PC-9 (cell line): Measurements from ENCODE around the gene SYPL2. TPM values are rescaled to one million over a fixed set of nuclear protein-coding genes. Genes with fewer than 3 reads are reported as not detected.

ENCODE experiments used
- BruUV-seq: library from RNA; stranded (reverse); fragments of 400-500 nt; replicated peaks from 2 replicates; lab custom pipeline; 2021; lab: Mats Ljungman, UMichigan
- CTCF ChIA-PET: fragments of 300-600 bp; sonication (Branson Sonifier 250); formaldehyde crosslinking; loops from one replicate; lab custom pipeline; 2022; ENCODE audit warnings: antibody characterized with exemption; lab: Charles Lee
- POLR2A ChIA-PET: fragments of 300-600 bp; sonication (Branson Sonifier 250); formaldehyde crosslinking; loops from one replicate; lab custom pipeline; 2022; ENCODE audit warnings: antibody characterized with exemption; ENCODE audit not compliant: unreplicated experiment; lab: Charles Lee
- DNase-seq, 2 experiments: peaks; one replicate each; pipeline versions ENCODE4 v3.0.0 to v3.0.0-alpha.2; 2015 to 2022; ENCODE audit warnings: mixed read lengths in 1 of 2
- H2AFZ ChIP-seq: fragments of 200-600 bp; sonication (generic); 2 replicates; pipeline ENCODE4 v1.8.1; 2017; ENCODE audit warnings: antibody characterized with exemption
- H3F3A ChIP-seq: fragments of 200-600 bp; sonication (generic); 2 replicates; pipeline ENCODE4 v1.8.1; 2017; ENCODE audit warnings: antibody characterized with exemption, mild to moderate bottlenecking, low read depth; ENCODE audit not compliant: insufficient read depth
- H3K27ac ChIP-seq: fragments of 200-600 bp; sonication (generic); 2 replicates; pipeline ENCODE4 v1.6.1; 2016; ENCODE audit warnings: mixed run types
- H3K27me3 ChIP-seq: fragments of 200-600 bp; sonication (generic); 2 replicates; pipeline ENCODE4 v1.6.1; 2016; ENCODE audit warnings: low read depth, mixed run types; ENCODE audit not compliant: insufficient read depth
- H3K36me3 ChIP-seq: fragments of 200-600 bp; sonication (generic); 2 replicates; pipeline ENCODE4 v1.6.1; 2016; ENCODE audit warnings: low read depth, mixed run types
- H3K4me1 ChIP-seq: fragments of 200-600 bp; sonication (generic); replicated peaks from 2 replicates; pipeline ENCODE4 v1.6.1; 2016; ENCODE audit warnings: mixed run types; ENCODE audit not compliant: insufficient read depth
- H3K4me2 ChIP-seq: fragments of 200-600 bp; sonication (generic); 2 replicates; pipeline ENCODE4 v1.6.1; 2017; ENCODE audit warnings: mixed run types
- H3K4me3 ChIP-seq: fragments of 200-600 bp; sonication (generic); 2 replicates; pipeline ENCODE4 v1.6.1; 2016; ENCODE audit warnings: mixed run types
- H3K79me2 ChIP-seq: fragments of 200-600 bp; sonication (generic); 2 replicates; pipeline ENCODE4 v1.6.1; 2017; ENCODE audit warnings: low read depth, mixed run types
- H3K9me2 ChIP-seq: fragments of 200-600 bp; sonication (generic); 2 replicates; pipeline ENCODE4 v1.8.1; 2017; ENCODE audit warnings: mild to moderate bottlenecking; ENCODE audit not compliant: insufficient read depth
- H3K9me3 ChIP-seq: fragments of 200-600 bp; sonication (generic); 2 replicates; pipeline ENCODE4 v1.8.1; 2016; ENCODE audit warnings: low read depth; ENCODE audit not compliant: insufficient read depth
- H4K20me1 ChIP-seq: fragments of 200-600 bp; sonication (generic); 2 replicates; pipeline ENCODE4 v1.8.1; 2017; ENCODE audit not compliant: insufficient read depth
- CTCF ChIP-seq: fragments of 200-600 bp; sonication (generic); conservative IDR thresholded peaks from 2 replicates; pipeline ENCODE4 v1.6.1; 2017; ENCODE audit warnings: mixed run types, antibody characterized with exemption, mild to moderate bottlenecking, moderate library complexity
- EZH2 ChIP-seq: fragments of 200-600 bp; sonication (generic); IDR thresholded peaks from 2 replicates; pipeline ENCODE4 v1.8.0; 2017; ENCODE audit warnings: antibody characterized with exemption, low read depth
- intact Hi-C: fragments of 100-400 bp; cut with micrococcal nuclease; formaldehyde crosslinking; loops from one replicate; pipeline ENCODE4 v1.10.0; 2022; ENCODE audit not compliant: unreplicated experiment
- total RNA-seq: library from RNA; stranded (reverse); gene quantifications from 2 replicates; pipeline ENCODE4 v1.2.3, GENCODE V29; 2021

SYPL2 gene
- total RNA-seq, 1 experiment from 2014 or later: 0.09 TPM

- Histone ChIP-seq H3K4me3 (no peak overlapping the region), H3K27ac (no peak overlapping the region), H3K9me3 (no peaks in the 10 kb centered on the region), H2AFZ (no peak overlapping the region), H3K4me2 (no peak overlapping the region), H3K27me3 (no peaks in the 10 kb centered on the region), H3K79me2 (peaks cover 14% of the 10 kb centered on the region), H3F3A (no peaks in the 10 kb centered on the region; the same call in 1 of the 2 replicates), H3K9me2 (no peaks in the 10 kb centered on the region), H3K4me1 (peaks cover 6% of the 10 kb centered on the region; the same call in 1 of the 2 replicates), H4K20me1 (no peaks in the 10 kb centered on the region), H3K36me3 (no peaks in the 10 kb centered on the region)
- BruUV-seq: no TSS peak
- DNase-seq: no peak
- CTCF ChIA-PET: no interaction called here
- POLR2A ChIA-PET: no interaction called here
- TF ChIP-seq EZH2: no peak
- TF ChIP-seq CTCF: no peak
- intact Hi-C loops: no loop called here
These were observed 34.0 kb upstream of the SYPL2 start for GRCh38 chr1:109432336-109432735.

- ChIA-PET POLR2A (no interaction called here), CTCF (no interaction called here)
- no TSS peak for BruUV-seq
- Histone ChIP-seq H2AFZ (no peak overlapping the region), H3K4me1 (peaks cover under 1% of the 10 kb centered on the region; the same call in 1 of the 2 replicates), H3K27ac (no peak overlapping the region), H3K4me2 (no peak overlapping the region), H3K36me3 (no peaks in the 10 kb centered on the region), H3K9me2 (no peaks in the 10 kb centered on the region), H3F3A (no peaks in the 10 kb centered on the region), H3K4me3 (no peak overlapping the region), H4K20me1 (no peaks in the 10 kb centered on the region), H3K27me3 (no peaks in the 10 kb centered on the region), H3K79me2 (peaks cover 4% of the 10 kb centered on the region; the same call in 1 of the 2 replicates), H3K9me3 (no peaks in the 10 kb centered on the region)
- TF ChIP-seq EZH2 (no peak), CTCF (no peak)
- no peak for DNase-seq
- intact Hi-C loops: no loop called here
These were observed 33.0 kb upstream of the SYPL2 start for GRCh38 chr1:109433322-109433721.

- intact Hi-C loops: no loop called here
- CTCF ChIA-PET: no interaction called here
- POLR2A ChIA-PET: no interaction called here
These were observed 31.9 kb upstream of the SYPL2 start for GRCh38 chr1:109434484-109434883.

More at GRCh38 chr1:109434484-109434883, 31.9 kb upstream of the SYPL2 start:
- Histone ChIP-seq H3K4me3 (no peak overlapping the region), H3K79me2 (no peaks in the 10 kb centered on the region), H3K4me2 (no peak overlapping the region), H4K20me1 (no peaks in the 10 kb centered on the region), H3K27ac (no peak overlapping the region), H3K9me2 (no peaks in the 10 kb centered on the region), H3K4me1 (peaks cover 12% of the 10 kb centered on the region), H3F3A (no peaks in the 10 kb centered on the region), H3K9me3 (no peaks in the 10 kb centered on the region), H3K36me3 (no peaks in the 10 kb centered on the region), H3K27me3 (no peaks in the 10 kb centered on the region), H2AFZ (no peak overlapping the region)
- TF ChIP-seq CTCF (no peak), EZH2 (no peak)
- no TSS peak for BruUV-seq
- DNase-seq: peak in 1 of 2 experiments; percentile 21
